Measurements from ENCODE around the gene RCN1. TPM values are rescaled to one million over a fixed set of nuclear protein-coding genes. Genes with fewer than 3 reads are reported as not detected.

The RCN1 gene
- total and polyA plus RNA-seq, 2 of the 8 experiments (the other 6 are each of a cell fraction or from before 2014, with no cell fraction given) = 45.1 to 123 TPM

DNA sequence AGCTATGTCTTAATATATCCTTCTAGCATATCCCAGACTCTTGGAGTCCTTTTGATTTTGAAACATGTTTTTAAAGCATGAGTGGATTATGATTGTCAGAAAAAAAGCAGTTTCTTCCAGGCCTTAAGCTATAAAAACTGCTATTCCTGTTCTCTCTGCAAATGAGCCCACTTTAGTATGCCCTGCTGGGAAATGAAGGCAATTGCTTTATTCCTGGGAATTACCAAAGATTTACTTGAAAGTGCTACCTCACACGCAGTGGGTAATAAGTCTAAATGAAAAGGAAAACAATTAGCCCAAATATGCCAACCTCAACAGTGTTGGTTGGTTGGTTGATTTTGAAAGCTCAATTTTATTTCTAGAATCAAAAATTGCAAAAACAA, 17.2 kb upstream of the RCN1 start:
- H3K79me1 ChIP-seq (ENCODE audit: low read depth, low read length) = no peaks in the 10 kb centered on the region
- H3K36me3 ChIP-seq (ENCODE audit: control insufficient read depth in 2 of 4, insufficient read depth in 4 of 4, low read length in 3 of 4) = no peaks in the 10 kb centered on the region
- H3K23me2 ChIP-seq (ENCODE audit: low read depth, low read length) = no peaks in the 10 kb centered on the region
- ChIA-PET POLR2A (ENCODE audit: partially characterized antibody) (interaction anchor here (1.7 kb wide), 1 partner anchor 17 kb away, joined by 7 read pairs; the partner anchor contains the start of gene RCN1), CTCF (ENCODE audit: partially characterized antibody) (interaction anchor here (0.6 to 14.6 kb wide), 7 partner anchors 8 to 94 kb away, joined by 3 to 187 read pairs (median 4); partner anchors contain the start of gene RCN1)
- WGBS, 2 experiments (ENCODE audit: extremely low coverage in 1 of 2, insufficient coverage in 1 of 2, insufficient read length in 1 of 2, insufficient replicate concordance in 2 of 2, low coverage in 1 of 2, low lambda C conversion rate in 2 of 2, missing lambda C conversion rate in 1 of 2) = 94% methylated on average over 1 of the region's 1 CpG; no CpG with 5 or more reads in 1 of the 2 experiments
- no peak overlapping the region for H4K5ac ChIP-seq (ENCODE audit: insufficient read length, low read depth, low read length)
- no peaks in the 10 kb centered on the region for H3K27me3 ChIP-seq (replicated peaks in 1 of 4; ENCODE audit: control insufficient read depth in 3 of 4, extremely low read depth in 1 of 4, insufficient read depth in 3 of 4, low read length in 3 of 4)
- H3K4me2 ChIP-seq (ENCODE audit: insufficient read depth in 1 of 2, low read depth in 2 of 2, low read length in 2 of 2) = no peak overlapping the region
- no peak overlapping the region for H2BK5ac ChIP-seq (ENCODE audit: low read depth, low read length)
- H2BK12ac ChIP-seq (ENCODE audit: low read depth, low read length) = no peak overlapping the region
- no peak overlapping the region for H3K27ac ChIP-seq (ENCODE audit: low read depth, low read length)
- DNase-seq (ENCODE audit: low read depth in 1 of 2, low spot score in 2 of 2) = no peak
- peaks cover 4 to 13% (median 9%) of the 10 kb centered on the region in 4 experiments; a peak in 6 of 7 replicates for H3K4me1 ChIP-seq (replicated peaks in 1 of 4; ENCODE audit: control insufficient read depth in 3 of 4, insufficient read depth in 4 of 4, low read length in 3 of 4)
- H2BK15ac ChIP-seq (ENCODE audit: low read length) = no peak overlapping the region
- no peak overlapping the region for H2AFZ ChIP-seq (ENCODE audit: low read length)
- no peak overlapping the region for H2BK20ac ChIP-seq (ENCODE audit: low read length)
- H4K91ac ChIP-seq (replicated peaks; ENCODE audit: insufficient read length, low read length) = no peak overlapping the region
- peak overlapping the region in 1 of 4 experiments; percentile 3; a peak in 1 of 8 replicates for H3K4me3 ChIP-seq (ENCODE audit: extremely low read depth in 1 of 4, insufficient read depth in 2 of 4, low read depth in 3 of 4, low read length in 4 of 4)
- no peak overlapping the region for H3K4ac ChIP-seq (replicated peaks; ENCODE audit: insufficient read length, low read depth, low read length)
- TF ChIP-seq, protein P1, sequence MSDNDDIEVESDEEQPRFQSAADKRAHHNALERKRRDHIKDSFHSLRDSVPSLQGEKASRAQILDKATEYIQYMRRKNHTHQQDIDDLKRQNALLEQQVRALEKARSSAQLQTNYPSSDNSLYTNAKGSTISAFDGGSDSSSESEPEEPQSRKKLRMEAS (IDR thresholded peaks at IDR 0.05) = no peak
- TF ChIP-seq HDAC6 (IDR thresholded peaks at IDR 0.05; ENCODE audit: low read depth, low read length) (no peak), CREB1 (IDR thresholded peaks at IDR 0.05) (no peak), SAP30 (IDR thresholded peaks at IDR 0.05; ENCODE audit: insufficient read depth, insufficient replicate concordance, low read length) (no peak), POLR2AphosphoS5 (IDR thresholded peaks at IDR 0.05; ENCODE audit: low read depth, low read length) (no peak), SIRT6 (IDR thresholded peaks at IDR 0.05; ENCODE audit: low read length) (no peak), ZNF274 (IDR thresholded peaks at IDR 0.05; ENCODE audit: borderline replicate concordance, extremely low read depth, low read length) (no peak)
- H3K14ac ChIP-seq (ENCODE audit: insufficient read length) = no peak overlapping the region
- no peak for FAIRE-seq
- no peaks in the 10 kb centered on the region for H3K9me3 ChIP-seq (ENCODE audit: insufficient read depth in 2 of 2, low read depth in 1 of 2, low read length in 1 of 2)
- H3K79me2 ChIP-seq (ENCODE audit: control insufficient read depth in 1 of 2, insufficient read depth in 2 of 2, low read length in 2 of 2) = no peaks in the 10 kb centered on the region
- H2BK120ac ChIP-seq (replicated peaks; ENCODE audit: low read depth, low read length) = no peak overlapping the region
- no peak overlapping the region for H3K9ac ChIP-seq (replicated peaks in 1 of 4; ENCODE audit: extremely low read depth in 1 of 4, low read depth in 3 of 4, low read length in 3 of 4)
- no peak overlapping the region for H3K56ac ChIP-seq (replicated peaks; ENCODE audit: insufficient read length, low read depth, low read length)
- H2AK5ac ChIP-seq (ENCODE audit: low read depth, low read length) = no peak overlapping the region
- no peak overlapping the region for H3K18ac ChIP-seq (ENCODE audit: extremely low read depth, low read length)
- H3K23ac ChIP-seq (ENCODE audit: insufficient read length) = no peak overlapping the region
- H4K20me1 ChIP-seq (replicated peaks in 1 of 2; ENCODE audit: control insufficient read depth in 1 of 2, insufficient read depth in 2 of 2, low read length in 2 of 2) = no peaks in the 10 kb centered on the region
- H4K8ac ChIP-seq (ENCODE audit: extremely low read depth, insufficient read depth, low read length) = no peak overlapping the region

All from H1 (cell line).